GM18867 (cell line): ENCODE measurements around the gene TOR2A.

Experiments used
- ATAC-seq: cut with Tn5 transposase; IDR thresholded peaks from one replicate; pipeline ENCODE4 v1.9.1; 2021; ENCODE audit warnings: mild to moderate bottlenecking, moderate library complexity; ENCODE audit not compliant: unreplicated experiment

The TOR2A gene

DNA sequence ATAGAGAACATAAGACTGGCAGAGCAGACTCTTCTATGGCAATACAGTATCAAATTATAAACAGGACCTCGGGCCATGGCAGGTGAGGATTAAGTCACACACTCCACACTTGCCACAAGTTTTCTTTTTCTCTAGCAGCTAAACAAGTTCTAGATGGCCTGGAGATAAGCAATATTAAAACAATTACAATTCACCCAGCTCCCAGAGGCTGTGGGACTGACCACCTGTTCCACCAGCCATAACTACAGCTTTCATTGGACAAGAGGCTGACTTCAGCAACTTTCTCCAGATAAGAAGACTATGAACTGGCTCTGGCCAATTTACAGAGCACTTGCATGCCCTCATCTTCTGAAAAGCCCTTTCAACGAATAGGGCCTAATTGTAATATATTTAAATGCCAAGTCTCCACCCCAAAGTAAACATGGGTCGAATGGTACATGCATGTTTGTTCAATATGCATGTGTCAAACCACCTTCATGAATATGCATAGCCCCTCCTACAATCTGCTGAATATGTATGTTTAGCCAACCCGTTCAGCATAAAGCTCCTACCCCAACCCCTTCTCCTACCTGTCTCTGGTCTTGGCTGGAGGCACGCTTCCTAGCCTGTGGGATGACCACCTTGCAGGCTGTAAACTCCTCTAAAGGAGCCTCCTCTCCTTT lies 34.4 kb downstream of the TOR2A start:
- no peak for ATAC-seq

DNA sequence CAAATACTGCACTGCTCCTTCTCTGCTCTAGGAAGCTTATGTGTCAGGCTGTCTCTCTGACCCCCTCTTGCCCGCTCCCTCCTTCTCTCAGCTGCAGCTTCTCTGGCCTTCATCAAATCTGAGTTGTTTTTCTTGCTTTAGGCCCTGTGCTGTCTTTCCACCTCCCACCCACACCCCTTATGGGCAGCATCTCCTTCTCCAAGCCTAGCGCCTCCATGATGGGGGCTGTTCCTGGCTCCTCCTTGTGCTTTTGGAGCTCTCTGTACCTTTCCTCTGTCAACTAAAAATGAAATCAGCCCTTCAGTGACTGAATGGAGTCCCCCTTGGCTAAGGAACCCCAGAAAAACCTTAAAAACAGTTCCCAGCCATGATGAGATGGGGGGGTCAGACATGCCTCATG lies 35.0 kb downstream of the TOR2A start:
- no peak for ATAC-seq

DNA sequence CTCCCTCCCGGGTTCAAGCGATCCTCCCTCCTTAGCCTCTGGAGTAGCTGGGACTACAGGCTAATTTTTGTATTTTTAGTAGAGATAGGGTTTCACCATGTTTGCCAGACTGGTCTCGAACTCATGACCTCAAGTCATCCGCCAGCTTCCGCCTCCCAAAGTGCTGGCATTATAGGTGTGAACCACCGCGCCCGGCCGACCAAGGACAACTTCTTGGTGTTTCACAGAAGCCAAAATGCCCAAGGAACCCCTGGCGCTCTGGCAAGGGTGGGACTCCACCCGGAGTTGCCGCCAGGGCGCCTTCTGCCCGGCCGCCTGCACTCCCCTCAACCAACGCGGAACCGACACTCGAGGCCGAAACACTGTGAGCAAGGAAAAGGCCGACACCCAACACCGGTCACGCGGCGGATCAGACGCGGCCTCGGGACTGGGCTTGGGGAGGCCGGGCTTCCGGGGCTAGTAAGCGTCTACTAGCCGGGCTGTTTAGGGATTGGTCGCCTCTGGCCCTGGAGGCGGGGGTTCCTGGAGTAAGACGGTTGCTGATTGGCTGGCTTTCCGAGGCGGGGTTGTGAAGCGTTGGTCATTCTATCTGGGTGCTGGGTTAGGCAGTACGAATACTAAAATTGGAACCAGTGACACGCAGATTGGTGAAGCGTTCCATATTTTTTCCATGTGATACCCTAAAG lies 36.0 kb downstream of the TOR2A start:
- ATAC-seq = no peak

DNA sequence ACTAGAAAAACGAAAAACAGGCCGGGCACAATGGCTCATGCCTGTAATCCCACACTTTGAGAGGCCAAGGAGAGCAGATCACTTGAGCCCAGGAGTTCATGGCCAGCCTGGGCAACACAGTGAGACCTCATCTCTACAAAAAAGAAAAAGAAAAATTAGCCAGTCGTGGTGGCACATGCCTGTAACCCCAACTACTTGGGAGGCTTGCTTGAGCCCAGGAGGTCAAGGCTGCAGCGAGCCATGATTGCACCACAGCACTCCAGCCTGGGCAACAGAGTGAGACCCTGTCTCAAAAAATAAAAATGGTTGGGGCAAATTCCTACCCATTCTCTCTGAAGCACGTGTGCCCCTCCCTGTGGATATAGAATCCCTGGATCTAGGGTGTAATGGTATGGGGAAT lies 36.7 kb downstream of the TOR2A start:
- no peak for ATAC-seq

DNA sequence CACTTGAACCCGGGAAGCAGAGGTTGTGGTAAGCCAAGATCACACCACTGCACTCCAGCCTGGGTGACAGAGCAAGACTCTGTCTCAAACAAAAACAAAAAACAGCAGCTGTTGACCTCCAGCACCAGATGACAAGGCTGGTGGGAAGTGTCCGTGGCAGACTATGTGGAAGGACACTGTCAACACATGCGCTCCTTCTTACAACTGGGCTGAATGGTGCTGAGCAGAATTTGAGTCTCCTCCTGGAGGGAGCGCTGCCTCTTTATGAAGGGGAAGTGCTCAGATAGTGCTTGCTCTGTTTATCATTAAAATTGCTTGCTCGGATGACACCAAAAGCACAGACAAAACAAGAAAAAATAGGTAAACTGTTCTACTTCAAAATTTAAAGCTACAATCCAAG lies 37.5 kb downstream of the TOR2A start:
- no peak for ATAC-seq

DNA sequence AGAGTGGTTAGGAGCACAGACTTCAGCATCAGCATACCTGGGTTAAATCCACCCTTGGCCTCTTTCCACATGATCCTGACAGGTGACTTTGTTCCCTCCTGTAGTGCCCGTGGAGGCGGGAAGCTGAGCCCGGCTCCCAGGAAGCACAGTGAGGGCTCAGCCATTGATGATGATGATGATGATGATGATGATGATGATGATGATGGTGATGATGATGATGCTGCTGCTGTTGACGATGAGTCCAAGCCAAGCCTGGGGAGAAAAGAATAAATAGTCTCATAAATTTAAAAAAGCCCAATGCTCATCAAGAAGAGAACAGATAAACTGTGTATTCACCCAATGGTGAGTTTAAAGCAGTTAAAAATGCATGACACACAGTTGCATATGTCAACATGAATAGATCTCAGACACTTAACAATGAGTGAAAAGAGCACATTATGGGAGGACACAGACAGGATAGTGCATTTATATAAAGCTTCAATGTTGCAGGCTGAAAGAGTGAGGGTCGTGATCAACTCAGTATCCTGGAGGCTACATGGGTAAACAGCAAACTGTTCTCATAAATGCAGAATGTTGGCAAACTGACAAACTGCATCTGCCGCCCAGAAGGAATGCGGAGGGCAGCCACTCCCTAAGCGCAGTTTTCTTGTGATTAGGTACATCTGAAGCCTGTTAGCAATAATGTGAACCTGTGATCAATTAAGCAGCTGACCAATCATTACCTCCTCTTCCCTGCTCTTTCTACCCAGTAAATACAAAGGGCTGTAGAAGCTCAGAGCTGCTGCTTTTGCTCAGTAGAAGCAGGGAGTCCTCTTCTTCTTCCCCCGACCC lies 40.0 kb downstream of the TOR2A start:
- ATAC-seq = no peak

DNA sequence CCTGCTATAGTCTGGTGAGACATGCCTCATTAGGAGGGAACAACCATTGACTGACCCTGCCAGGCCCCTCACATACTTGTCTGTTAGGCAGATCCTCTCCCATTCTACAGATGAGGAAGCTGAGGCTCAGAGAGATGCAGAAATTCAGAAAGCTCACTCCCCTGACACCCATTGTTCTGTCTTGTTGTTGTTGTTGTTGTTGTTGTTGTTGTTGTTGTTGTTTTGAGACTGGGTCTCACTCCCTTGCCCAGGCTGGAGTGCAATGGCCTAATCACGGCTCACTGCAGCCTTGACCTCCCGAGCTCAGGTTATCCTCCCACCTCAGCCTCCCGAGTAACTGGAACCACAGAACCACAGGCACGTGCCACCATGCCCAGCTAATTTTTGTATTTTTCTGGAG lies 41.4 kb downstream of the TOR2A start:
- no peak for ATAC-seq

DNA sequence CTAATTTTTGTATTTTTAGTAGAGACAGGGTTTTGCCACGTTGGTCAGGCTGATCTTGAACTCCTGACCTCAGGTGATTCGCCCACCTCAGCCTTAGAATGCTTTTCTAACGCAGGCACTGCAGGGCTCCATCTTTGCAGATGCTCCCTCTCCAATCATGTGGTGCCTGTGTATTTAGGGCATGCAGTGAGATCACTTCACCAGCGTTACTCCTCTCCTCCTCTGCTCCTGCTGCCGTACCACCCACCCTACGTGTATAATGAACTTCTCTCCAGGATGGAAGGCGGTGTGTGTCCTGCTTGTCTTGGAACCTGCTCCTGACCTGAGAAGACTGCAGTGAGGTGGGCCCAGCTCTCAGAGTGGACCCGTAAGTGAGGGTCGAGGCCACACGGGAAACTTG lies 42.0 kb downstream of the TOR2A start:
- ATAC-seq = no peak

DNA sequence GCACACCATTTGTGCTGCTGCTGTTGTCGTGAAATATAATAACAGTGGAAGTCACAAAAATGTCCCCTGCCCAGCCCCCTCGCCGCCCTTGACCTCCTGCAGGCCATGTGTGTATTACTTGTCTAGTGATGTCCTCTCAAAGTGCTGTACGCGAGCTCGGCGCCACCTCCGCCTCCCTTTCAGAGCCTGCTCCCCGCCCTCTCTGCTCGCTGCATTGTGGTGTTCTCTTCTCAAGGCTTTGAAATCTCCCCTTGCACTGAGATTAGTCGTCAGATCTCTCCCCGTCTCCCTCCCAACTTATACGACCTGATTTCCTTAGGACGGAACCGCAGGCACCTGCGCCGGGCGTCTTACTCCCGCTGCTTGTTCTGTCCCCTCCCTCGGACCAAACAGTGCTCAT lies 43.0 kb downstream of the TOR2A start:
- no peak for ATAC-seq

DNA sequence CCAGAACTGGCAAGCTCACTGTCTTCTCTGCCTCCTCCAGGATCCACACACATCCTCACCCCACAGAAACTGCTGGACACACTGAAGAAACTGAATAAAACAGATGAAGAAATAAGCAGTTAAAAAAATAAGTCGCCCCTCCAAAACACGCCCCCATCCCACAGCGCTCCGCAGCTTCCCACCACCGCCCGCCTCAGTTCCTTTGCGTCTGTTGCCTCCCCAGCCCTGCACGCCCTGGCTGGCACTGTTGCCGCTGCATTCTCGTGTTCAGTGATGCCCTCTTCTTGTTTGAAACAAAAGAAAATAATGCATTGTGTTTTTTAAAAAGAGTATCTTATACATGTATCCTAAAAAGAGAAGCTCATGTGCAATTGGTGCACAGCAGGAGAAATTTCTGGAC lies 44.4 kb downstream of the TOR2A start:
- ATAC-seq = no peak

DNA sequence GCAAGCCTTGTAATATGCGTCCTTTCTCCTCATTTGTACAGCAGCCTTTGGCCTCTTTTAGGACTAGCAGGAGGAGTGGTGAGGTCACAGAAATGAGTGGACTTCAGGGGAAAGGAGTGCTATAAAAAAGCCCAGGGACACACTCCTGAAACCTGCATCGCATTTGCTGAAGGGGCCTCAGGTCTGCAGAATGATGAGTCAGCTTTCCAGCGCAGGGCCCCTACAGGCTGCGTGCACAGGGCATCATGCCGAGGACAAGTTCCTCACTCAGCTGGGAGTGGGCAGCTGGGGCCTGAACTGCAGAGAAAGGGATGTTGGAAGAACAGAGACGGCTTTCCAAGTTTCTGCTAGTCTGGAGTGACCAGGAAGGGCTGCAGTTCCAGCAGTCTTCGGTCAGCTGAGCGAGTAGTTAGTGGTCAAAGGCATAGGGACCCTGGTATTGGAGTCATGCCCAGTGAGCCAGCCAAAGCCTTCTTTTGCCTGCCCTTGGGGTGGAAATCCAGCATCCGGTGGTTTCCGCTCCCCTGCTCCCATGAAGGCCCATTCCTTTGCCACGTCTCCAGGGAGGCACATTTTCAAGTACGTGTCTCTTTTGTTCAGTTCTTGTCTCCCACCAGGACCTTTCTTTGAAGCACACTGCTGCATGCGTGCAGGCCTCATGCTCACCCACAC lies 45.6 kb downstream of the TOR2A start:
- ATAC-seq = no peak

DNA sequence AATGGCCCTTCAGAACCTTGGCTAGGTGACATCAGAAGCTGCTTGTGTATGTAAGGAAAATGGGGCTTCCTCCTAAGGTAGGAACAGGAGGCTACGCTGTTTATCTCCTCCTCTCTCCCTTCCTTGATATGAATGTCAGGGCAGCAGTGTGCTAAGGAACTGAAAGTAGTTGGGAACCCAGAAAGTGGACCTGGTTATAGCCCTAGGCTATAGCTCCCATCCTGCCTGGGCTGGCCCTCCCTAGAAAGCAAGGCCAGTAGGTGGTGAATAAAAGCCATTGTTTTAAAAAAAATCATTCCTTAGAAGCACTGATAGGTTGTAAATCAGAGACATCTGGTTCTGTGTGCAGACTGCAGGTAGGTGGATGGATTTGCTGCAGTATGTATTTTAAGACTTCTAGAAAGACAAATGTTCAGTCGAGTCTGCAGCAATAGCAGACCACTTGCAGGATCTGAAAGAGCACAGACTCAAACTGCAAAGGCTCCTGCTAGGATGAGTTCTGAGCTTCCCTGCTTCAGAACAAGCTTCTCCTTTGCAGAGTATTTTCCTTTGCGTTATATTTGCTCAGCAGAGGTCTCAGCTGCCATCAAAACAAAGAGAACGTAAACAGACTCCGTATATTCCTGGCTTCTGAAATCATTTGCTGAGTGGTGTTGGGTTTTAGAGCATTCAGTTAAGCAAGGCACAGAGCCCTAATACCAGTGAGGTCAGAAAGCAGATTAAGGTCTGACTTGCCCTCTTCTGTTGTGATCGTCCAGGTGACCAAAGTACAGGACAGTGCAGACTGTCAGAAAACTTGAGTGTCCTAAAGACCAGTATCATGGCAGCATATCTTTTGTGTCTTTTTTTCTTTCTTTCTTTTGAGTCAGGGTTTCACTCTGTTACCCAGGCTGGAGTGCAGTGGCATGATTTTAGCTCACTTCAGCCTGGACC lies 48.4 kb downstream of the TOR2A start:
- no peak for ATAC-seq

DNA sequence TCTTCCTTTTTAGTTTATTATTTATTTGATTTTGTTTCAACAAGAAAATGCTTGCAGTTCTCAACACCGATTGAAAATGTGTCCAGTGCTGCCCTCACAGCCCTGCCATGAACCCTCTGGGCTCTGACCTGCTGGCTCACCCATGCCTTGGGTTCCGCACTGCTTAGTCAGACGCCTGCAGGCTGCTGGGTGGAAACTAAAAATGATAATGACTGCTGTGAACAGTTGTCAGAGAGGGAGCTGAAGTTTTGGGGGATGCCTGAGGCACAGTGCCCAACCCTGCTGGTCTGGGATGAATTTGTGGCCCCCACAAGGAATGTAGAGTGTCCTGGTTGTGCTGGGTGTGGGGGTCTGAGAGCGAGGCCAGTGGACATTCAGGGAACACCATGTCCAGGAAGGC lies 50.5 kb downstream of the TOR2A start:
- ATAC-seq = no peak

DNA sequence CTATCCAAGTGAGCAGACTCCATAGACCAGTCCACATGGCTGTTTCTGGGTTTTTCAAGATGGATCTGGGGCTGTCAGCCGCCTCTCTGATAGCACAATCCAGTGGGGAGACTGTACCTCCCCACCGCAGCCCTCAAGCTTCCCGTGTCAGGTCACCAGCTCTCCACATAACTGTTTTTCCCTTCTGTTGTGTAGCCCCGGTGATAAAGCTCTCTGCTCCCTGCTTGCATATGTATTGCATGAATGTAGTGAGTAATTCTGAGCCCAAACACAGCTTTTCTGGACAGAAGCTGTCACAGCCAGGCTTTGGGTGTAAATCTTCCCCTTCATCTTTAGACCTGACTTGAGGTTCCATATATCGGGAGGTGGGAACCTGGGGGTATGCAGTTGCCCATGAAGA lies 51.4 kb downstream of the TOR2A start:
- ATAC-seq = no peak

DNA sequence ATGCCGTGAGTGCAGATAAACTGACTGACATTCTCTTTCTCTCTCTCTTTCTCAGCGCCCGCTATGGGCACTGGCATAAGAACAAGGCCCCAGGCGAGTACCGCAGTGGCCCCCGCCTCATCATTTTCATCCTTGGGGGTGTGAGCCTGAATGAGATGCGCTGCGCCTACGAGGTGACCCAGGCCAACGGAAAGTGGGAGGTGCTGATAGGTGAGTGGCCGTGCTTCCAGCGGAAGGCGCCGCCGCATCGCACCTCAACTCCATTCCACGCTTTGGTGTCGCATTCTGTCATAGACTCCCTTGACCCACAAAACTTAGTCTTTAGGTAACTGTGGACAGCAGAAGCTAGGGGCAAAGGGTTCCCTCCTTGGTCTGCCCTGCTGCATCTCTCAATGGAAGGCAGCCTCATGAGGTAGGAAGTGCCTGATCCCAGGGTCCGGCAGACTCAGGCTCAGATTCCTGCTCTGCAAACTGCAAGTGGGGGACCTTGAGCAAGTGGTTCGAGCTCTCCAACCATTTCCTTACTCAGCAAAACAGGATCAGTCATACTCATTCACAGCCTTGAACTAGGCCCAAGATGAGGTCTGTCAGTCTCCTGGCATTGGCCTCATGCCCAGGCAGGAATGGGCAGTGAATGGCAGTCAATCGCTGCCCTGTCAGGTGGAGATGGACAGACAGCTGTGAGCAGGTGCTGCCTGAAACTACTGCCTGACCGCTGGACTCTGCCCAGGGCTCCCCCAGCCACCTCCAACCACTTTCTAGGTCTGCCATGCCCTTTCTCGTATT lies 52.5 kb downstream of the TOR2A start:
- ATAC-seq = no peak
